Mesangial cell (primary cell): Measurements from ENCODE around the gene OR2S2. TPM values are rescaled to one million over a fixed set of nuclear protein-coding genes. Genes with fewer than 3 reads are reported as not detected.

Experiments
- total RNA-seq: library from RNA; depleted of rRNA; stranded (reverse); fragments of >200 nt; gene quantifications from 2 replicates; pipeline ENCODE4 v1.2.3, GENCODE V29; 2015

The OR2S2 gene
- not detected in 2 replicates for total RNA-seq

GRCh38 chr9:35958104-35958837 lies at the start of gene OR2S2:
Gene OR2S2 (minus strand): TSS chr9:35958154. CDS start chr9:35958098, 56 bp downstream.

GRCh38 chr9:35909274-35909673 lies 48.7 kb downstream of the OR2S2 start, which contains the start of gene SPAAR:
Gene SPAAR (plus strand): TSS chr9:35909490. CDS start chr9:35910464, 974 bp downstream.

Other genes with a start within 250 kb of the OR2S2 start
- gene TLN1, start 226.0 kb downstream of the OR2S2 start, total RNA-seq, result 299 and 312 TPM in 2 replicates
- gene CREB3, start 225.5 kb downstream of the OR2S2 start, total RNA-seq, result 47.8 and 62.1 TPM in 2 replicates
- gene GBA2, start 208.9 kb downstream of the OR2S2 start, total RNA-seq, result 27.1 and 38.3 TPM in 2 replicates
- gene RGP1, start 208.9 kb downstream of the OR2S2 start, total RNA-seq, result 15.2 and 19.1 TPM in 2 replicates
- gene MSMP, start 203.9 kb downstream of the OR2S2 start, total RNA-seq, result not detected in 2 replicates
- 19.2 and 31.2 TPM in 2 replicates for gene NPR2, start 166.6 kb downstream of the OR2S2 start, total RNA-seq
- gene SPAG8, start 145.9 kb downstream of the OR2S2 start, total RNA-seq, result 0.33 and 1.3 TPM in 2 replicates
- 34.7 and 42.7 TPM in 2 replicates for gene HINT2, start 143.1 kb downstream of the OR2S2 start, total RNA-seq
- not detected in 2 replicates for gene FAM221B, start 129.4 kb downstream of the OR2S2 start, total RNA-seq
- 2.6 and 17.6 TPM in 2 replicates for gene TMEM8B, start 128.9 kb downstream of the OR2S2 start, total RNA-seq
- not detected in 2 replicates for gene OR13J1, start 87.8 kb downstream of the OR2S2 start, total RNA-seq
- 1.5 and 3.3 TPM in 2 replicates for gene HRCT1, start 52.0 kb downstream of the OR2S2 start, total RNA-seq
- 0.16 TPM in 1 of 2 replicates, not detected in the other for gene SPAAR, start 48.7 kb downstream of the OR2S2 start, total RNA-seq
- 7.7 and 8.8 TPM in 2 replicates for gene RECK, start 78.8 kb upstream of the OR2S2 start, total RNA-seq
- 54.4 and 61.2 TPM in 2 replicates for gene GLIPR2, start 178.6 kb upstream of the OR2S2 start, total RNA-seq
- gene CCIN, start 211.2 kb upstream of the OR2S2 start, total RNA-seq, result 0.63 and 1.6 TPM in 2 replicates
- 333 and 341 TPM in 2 replicates for gene CLTA, start 232.8 kb upstream of the OR2S2 start, total RNA-seq